ENCODE data around the gene CLDN10. TPM values are rescaled to one million over a fixed set of nuclear protein-coding genes. Genes with fewer than 3 reads are reported as not detected.

CLDN10 gene
- total RNA-seq, 2 donors from 2014 or later: not detected

DNA sequence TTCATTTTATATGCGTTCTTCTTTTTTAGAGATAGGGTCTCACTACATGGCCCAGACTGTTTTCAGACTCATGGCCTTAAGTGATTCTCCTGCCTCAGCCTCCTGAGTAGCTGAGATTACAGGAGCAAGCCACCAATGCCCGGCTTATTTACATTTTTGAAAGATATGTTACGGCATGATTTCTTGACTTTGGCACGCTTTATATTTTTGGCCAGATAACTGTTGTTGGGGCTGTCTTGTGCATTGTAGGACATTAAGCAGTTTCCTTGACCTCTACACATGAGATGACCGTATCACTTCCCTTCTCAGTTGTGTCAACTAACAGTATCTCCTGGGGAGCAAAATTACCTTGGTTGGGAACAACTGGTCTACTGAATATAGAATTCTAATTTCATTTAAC is 28.9 kb upstream of the CLDN10 start:
- Mint-ChIP-seq H3K27me3 (peaks cover 5% of the 10 kb centered on the region), H3K27ac (no peak overlapping the region), H3K4me3 (no peak overlapping the region), H3K4me1 (no peaks in the 10 kb centered on the region), H3K36me3 (ENCODE audit: low read depth) (no peaks in the 10 kb centered on the region)
- DNase-seq (no peak), ATAC-seq (no peak)
- no peaks in the 10 kb centered on the region for H3K9me3 ChIP-seq (ENCODE audit: control insufficient read depth, low read length, poor library complexity, severe bottlenecking)

DNA sequence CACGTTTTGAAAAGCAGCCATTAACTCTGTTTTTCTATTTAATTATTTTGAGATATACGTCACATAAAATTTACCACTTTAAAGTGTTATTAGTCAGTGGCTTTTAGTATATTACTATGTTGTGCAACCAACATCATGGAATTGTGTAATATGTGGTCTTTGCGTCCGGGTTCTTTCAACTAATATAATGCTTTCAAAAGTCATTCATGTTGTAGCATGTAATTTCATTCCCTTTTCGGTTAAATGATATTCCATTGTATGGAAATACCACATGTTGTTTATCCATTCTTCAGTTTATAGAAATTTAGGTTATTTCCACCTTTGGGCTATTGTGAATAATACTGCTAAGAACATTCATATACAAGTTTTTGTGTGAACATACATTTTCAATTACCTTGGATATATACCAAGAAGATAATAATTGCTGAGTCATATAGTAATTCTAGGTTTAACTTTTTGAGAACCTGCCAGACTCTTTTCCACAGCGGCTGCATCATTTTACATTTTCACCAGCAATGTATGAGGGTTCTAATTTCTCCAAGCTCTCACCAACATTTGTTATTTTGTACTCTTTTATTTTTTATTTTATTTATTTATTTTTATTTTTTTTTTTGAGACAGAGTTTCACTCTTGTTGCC is 28.1 kb upstream of the CLDN10 start:
- H3K27me3 Mint-ChIP-seq: peaks cover 6% of the 10 kb centered on the region
- DNase-seq: no peak
- no peaks in the 10 kb centered on the region for H3K4me1 Mint-ChIP-seq
- H3K4me3 Mint-ChIP-seq: no peak overlapping the region
- H3K27ac Mint-ChIP-seq: no peak overlapping the region
- ATAC-seq: no peak
- H3K9me3 ChIP-seq (ENCODE audit: control insufficient read depth, low read length, poor library complexity, severe bottlenecking): no peaks in the 10 kb centered on the region
- H3K36me3 Mint-ChIP-seq (ENCODE audit: low read depth): no peaks in the 10 kb centered on the region

DNA sequence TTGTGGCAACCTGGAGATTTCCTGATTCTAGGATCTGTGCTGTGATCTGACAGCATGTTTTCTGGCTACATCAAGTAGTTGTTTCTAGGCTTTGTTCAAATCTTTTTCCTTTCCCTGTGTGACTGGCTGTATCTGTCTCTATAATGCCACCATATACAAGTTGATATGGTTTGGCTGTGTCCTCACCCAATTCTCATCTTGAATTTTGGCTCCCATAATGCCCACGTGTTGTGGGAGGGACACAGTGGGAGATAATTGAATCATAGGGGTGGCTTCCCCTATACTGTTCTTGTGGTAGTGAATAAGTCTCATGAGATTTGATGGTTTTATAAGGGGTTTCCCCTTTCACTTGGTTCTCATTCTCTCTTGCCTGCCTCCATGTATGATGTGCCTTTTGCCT is 24.6 kb upstream of the CLDN10 start:
- H3K27me3 Mint-ChIP-seq: peaks cover 18% of the 10 kb centered on the region
- no peak overlapping the region for H3K27ac Mint-ChIP-seq
- H3K36me3 Mint-ChIP-seq (ENCODE audit: low read depth): no peaks in the 10 kb centered on the region
- no peak overlapping the region for H3K4me3 Mint-ChIP-seq
- H3K9me3 ChIP-seq (ENCODE audit: control insufficient read depth, low read length, poor library complexity, severe bottlenecking): no peaks in the 10 kb centered on the region
- DNase-seq: no peak
- H3K4me1 Mint-ChIP-seq: no peaks in the 10 kb centered on the region
- ATAC-seq: no peak

DNA sequence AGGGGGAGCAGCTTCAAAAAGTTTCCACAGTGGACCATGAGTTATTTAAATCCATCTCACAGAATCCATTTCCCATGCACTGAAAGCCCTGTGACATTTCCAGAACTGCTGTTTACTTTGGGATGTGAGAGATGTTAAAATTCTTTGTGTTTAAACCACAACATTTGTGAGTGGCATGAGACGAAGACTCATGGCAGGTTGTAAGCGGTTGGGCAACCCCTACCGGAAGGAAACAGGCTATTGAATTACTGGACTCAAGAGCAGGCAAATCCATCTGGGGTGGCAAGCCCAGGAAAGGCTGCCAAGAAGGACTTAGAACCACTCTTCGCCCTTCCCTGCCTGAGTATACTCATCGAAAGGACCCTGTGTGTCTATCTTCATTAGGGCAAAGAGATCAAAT is 22.3 kb upstream of the CLDN10 start:
- ATAC-seq (no peak), DNase-seq (no peak)
- Mint-ChIP-seq H3K27ac (no peak overlapping the region), H3K27me3 (peaks cover 33% of the 10 kb centered on the region), H3K36me3 (ENCODE audit: low read depth) (peaks cover 1% of the 10 kb centered on the region), H3K4me3 (no peak overlapping the region), H3K4me1 (peaks cover 2% of the 10 kb centered on the region)
- H3K9me3 ChIP-seq (ENCODE audit: control insufficient read depth, low read length, poor library complexity, severe bottlenecking): no peaks in the 10 kb centered on the region

DNA sequence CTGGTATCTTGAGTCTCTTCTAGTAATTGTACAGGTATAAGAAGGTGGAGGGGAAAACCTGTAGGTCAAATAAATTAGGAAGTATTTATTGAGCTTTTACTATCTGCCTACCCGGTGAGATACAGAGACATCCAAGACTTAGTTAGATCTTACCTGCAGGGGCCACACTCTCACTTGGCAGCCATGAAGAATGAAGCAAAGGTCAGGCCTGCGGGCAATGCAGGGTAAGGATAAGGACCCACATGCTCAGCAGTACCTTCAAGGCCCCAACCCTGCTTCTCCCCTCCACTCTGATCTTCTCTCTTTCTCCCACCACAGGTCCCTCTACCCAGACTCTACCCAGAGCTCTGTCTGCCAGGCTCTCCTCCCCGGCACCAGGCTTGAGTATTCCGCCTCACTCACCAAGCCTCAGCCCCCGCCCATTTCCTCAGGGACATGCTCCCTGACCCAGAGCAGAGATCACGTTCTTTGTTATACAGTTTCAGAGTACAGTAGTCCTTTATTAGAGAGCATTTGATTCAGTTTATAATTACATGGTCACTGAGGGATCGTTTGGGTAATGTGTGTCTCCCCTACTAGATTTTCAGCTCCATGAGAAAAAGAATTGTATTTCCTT is 18.9 kb upstream of the CLDN10 start:
- no peak for ATAC-seq
- H3K27ac Mint-ChIP-seq: no peak overlapping the region
- no peaks in the 10 kb centered on the region for H3K9me3 ChIP-seq (ENCODE audit: control insufficient read depth, low read length, poor library complexity, severe bottlenecking)
- peaks cover 50% of the 10 kb centered on the region for H3K27me3 Mint-ChIP-seq
- no peak for DNase-seq
- H3K4me3 Mint-ChIP-seq: no peak overlapping the region
- peaks cover 8% of the 10 kb centered on the region for H3K4me1 Mint-ChIP-seq
- peaks cover 9% of the 10 kb centered on the region for H3K36me3 Mint-ChIP-seq (ENCODE audit: low read depth)

DNA sequence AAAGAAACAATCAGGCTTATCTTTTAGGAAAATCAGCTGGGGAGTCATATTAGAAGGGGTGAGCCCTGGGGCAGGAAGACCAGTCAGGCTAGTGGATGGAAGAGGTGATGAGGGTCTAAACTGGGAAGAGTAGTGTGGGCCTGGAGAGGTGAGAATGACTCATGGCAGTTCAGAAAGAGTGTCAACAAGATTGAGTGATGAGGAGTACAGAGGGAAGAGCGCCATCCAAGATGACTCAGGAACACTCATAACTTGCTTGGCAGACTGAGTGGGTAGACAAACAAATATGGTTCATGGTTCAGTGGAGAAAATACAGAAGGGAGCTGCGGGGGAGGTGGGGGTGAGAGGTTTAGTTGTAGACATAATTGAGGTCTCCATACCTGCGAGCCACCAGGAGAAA is 17.3 kb upstream of the CLDN10 start:
- Mint-ChIP-seq H3K4me3 (no peak overlapping the region), H3K27me3 (peaks cover 51% of the 10 kb centered on the region), H3K4me1 (peaks cover 8% of the 10 kb centered on the region), H3K36me3 (ENCODE audit: low read depth) (peaks cover 9% of the 10 kb centered on the region), H3K27ac (no peak overlapping the region)
- H3K9me3 ChIP-seq (ENCODE audit: control insufficient read depth, low read length, poor library complexity, severe bottlenecking): no peaks in the 10 kb centered on the region
- no peak for ATAC-seq
- DNase-seq: no peak

DNA sequence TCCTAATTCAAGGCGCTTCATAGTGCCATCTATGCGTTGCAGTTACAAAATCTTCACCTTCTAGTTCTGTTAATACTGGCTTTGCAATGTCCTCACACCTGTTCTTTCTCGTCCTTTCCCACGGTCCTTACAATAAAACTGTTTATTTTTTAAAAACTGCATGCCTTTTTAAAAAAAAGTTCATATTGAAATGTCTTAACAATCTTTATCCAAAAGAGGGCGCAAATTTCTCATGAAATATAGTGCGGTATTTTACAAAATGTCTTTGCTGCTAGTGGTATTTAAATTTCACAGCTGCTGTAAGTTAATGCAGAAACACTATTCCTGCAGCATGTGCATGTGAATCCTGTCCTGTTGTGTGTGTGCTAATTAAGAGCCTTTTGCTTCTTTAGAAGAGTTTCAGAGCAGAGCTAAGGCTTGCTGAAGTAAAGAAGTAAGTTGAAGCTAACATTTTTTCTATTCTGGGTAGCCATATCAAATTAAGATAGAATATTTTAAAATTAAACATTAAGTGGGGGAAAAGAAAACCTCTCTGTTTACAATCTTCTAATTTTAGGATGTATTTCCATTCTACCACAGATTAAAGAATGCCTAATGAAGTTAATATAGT is 15.8 kb upstream of the CLDN10 start:
- no peak for DNase-seq
- Mint-ChIP-seq H3K27ac (no peak overlapping the region), H3K36me3 (ENCODE audit: low read depth) (peaks cover 9% of the 10 kb centered on the region), H3K4me1 (peaks cover 8% of the 10 kb centered on the region), H3K4me3 (no peak overlapping the region), H3K27me3 (peaks cover 57% of the 10 kb centered on the region)
- no peak for ATAC-seq
- H3K9me3 ChIP-seq (ENCODE audit: control insufficient read depth, low read length, poor library complexity, severe bottlenecking): no peaks in the 10 kb centered on the region

DNA sequence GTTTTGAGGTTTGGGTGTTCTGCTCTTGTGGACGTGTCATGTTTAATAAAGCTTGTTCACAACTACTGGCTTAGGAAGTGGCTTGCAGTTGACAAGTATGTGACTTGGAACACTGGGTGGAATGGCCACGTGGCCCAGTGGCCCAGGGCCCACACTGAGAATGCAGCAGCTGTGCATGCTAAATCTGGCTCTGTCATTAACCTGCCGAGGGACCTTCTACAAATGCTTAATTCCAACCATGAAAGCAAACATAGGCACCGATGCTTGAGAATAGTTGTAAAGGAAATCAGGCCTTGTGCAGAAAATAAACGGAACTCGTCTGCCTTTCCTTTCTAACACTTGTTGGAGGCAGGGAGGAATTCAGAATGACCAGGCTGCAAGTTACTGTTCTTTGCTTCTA is 11.6 kb upstream of the CLDN10 start:
- peaks cover 2% of the 10 kb centered on the region for H3K4me1 Mint-ChIP-seq
- H3K9me3 ChIP-seq (ENCODE audit: control insufficient read depth, low read length, poor library complexity, severe bottlenecking): no peaks in the 10 kb centered on the region
- H3K4me3 Mint-ChIP-seq: no peak overlapping the region
- no peak for ATAC-seq
- no peak for DNase-seq
- no peak overlapping the region for H3K27ac Mint-ChIP-seq
- peaks cover 3% of the 10 kb centered on the region for H3K36me3 Mint-ChIP-seq (ENCODE audit: low read depth)
- H3K27me3 Mint-ChIP-seq: peaks cover 40% of the 10 kb centered on the region

DNA sequence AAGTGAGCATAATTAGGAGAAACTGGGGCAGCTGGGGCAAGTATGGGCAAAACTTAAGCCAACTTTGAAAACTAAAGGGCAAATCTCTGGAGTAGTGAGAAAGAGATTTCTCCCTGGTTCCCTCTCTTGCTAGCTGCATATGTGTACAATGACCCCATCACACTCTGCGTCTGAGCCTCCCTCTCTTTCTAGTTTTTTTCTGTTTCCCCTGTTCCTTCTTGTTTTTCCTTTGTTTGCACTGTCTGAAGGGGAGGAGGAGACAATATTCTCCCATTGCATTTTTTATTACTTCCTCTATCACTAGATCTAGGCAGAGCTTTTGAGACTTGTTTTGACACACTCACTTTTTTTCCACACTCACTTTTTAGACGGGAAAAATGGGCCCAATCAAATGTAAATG is 11.2 kb upstream of the CLDN10 start:
- no peak for DNase-seq
- H3K27ac Mint-ChIP-seq: no peak overlapping the region

DNA sequence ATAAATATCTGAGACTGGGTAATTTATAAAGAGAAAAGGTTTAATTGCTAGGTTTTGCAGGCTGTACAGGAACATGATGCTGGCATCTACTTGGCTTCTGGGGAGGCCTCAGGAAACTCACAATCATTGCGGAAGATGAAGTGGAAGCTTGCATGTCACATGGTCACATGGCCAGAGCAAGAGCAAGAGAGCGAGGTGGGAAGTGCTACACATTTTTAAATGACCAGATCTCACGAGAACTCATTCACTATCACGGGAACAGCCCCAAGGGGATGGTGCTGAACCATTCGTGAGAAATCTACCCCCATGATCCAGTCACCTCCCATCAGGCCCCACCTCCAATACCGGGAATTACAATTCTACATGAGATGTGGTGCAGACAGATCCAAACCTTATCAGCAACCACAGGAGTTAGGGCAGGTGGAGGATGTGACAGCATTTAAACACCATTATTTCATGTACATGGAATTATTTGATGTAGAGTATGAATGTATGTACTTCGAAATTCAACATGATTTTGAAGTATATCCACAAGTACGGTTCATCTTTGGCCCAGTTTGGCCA is 10.5 kb upstream of the CLDN10 start:
- peaks cover 2% of the 10 kb centered on the region for H3K4me1 Mint-ChIP-seq
- ATAC-seq (no peak), DNase-seq (no peak)
- H3K4me3 Mint-ChIP-seq: no peak overlapping the region
- no peaks in the 10 kb centered on the region for H3K9me3 ChIP-seq (ENCODE audit: control insufficient read depth, low read length, poor library complexity, severe bottlenecking)
- no peak overlapping the region for H3K27ac Mint-ChIP-seq
- H3K27me3 Mint-ChIP-seq: peaks cover 39% of the 10 kb centered on the region
- H3K36me3 Mint-ChIP-seq (ENCODE audit: low read depth): peaks cover 3% of the 10 kb centered on the region

More for the DNA sequence above, 11.2 kb upstream of the CLDN10 start:
- no peak for ATAC-seq
- Mint-ChIP-seq H3K36me3 (ENCODE audit: low read depth) (peaks cover 3% of the 10 kb centered on the region), H3K4me3 (no peak overlapping the region), H3K4me1 (peaks cover 2% of the 10 kb centered on the region), H3K27me3 (peaks cover 38% of the 10 kb centered on the region)
- H3K9me3 ChIP-seq (ENCODE audit: control insufficient read depth, low read length, poor library complexity, severe bottlenecking): no peaks in the 10 kb centered on the region

DNA sequence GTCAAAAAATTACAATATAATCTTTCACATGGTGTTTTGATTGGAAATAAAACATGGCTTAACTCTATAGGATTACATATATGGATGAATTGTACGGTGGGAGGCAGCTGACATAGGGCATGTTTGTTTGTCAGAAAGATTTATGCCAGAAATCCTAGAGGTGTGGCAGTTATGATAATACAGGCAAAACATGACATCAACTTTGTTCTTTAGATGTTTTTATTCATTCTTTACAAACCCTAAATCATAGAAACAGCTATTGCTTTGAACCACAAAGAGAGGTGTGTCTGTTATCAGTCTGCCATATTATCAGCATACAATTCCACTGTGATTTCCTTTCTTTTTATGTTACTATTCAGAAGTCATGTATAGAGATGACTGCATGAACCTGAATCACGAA is 8.2 kb upstream of the CLDN10 start:
- DNase-seq (no peak), ATAC-seq (no peak)
- Mint-ChIP-seq H3K36me3 (ENCODE audit: low read depth) (no peaks in the 10 kb centered on the region), H3K4me1 (peaks cover 3% of the 10 kb centered on the region), H3K27ac (no peak overlapping the region), H3K27me3 (peaks cover 43% of the 10 kb centered on the region), H3K4me3 (no peak overlapping the region)
- no peaks in the 10 kb centered on the region for H3K9me3 ChIP-seq (ENCODE audit: control insufficient read depth, low read length, poor library complexity, severe bottlenecking)

DNA sequence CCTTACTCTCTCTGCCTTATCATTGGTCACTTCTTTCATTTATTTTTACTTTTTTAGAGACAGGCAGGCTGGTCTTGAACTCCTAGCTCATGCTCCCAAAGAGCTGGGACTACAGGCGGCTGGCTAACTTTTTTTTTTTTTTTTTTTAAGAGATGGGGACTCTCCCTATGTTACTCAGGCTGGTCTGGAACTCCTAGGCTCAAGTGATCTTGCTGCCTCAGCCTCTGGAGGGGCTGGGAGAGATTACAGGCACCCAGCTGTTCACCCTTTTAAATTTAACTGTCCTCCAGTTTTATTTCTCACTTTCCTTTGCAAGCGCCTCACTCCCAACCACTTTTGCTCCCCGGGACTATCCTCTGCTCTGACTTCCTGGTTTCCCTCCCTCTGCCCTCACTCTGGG is 5.6 kb upstream of the CLDN10 start:
- DNase-seq: no peak

DNA sequence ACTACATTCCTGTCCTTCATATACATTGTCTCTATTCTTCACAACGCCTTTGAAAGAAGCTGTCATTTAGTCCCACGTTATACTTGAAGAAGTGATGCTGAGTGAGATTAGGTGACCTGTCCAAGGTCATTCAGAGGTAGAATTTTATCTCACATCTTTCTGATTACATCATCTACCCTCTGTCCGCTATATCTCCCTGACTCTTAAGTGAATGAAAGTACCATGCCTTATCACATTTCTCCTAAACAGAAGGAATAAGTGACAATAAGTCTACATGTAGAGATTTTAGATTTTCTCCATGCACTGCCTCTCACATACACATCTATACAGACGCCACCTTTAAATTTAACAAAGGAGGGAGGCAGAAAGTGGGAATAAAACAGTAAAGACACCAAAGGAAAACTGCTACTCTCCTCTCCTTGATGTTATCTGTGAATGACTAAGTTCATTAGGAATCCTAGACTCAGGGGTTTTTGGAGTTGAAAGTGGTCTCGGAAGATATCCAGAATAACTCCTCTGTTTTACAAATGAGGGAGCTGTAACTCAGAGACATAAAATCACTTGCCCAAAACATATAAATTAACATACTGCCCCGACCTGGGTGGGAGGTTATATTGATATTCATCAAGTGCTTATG is 4.9 kb upstream of the CLDN10 start:
- no peak for ATAC-seq

More for the DNA sequence above, 5.6 kb upstream of the CLDN10 start:
- H3K27me3 Mint-ChIP-seq: peaks cover 53% of the 10 kb centered on the region
- H3K4me1 Mint-ChIP-seq: peaks cover 3% of the 10 kb centered on the region
- no peaks in the 10 kb centered on the region for H3K9me3 ChIP-seq (ENCODE audit: control insufficient read depth, low read length, poor library complexity, severe bottlenecking)
- ATAC-seq: no peak
- no peak overlapping the region for H3K27ac Mint-ChIP-seq
- H3K36me3 Mint-ChIP-seq (ENCODE audit: low read depth): no peaks in the 10 kb centered on the region
- H3K4me3 Mint-ChIP-seq: no peak overlapping the region

More for the DNA sequence above, 4.9 kb upstream of the CLDN10 start:
- no peak for DNase-seq
- no peaks in the 10 kb centered on the region for H3K9me3 ChIP-seq (ENCODE audit: control insufficient read depth, low read length, poor library complexity, severe bottlenecking)
- no peak overlapping the region for H3K4me3 Mint-ChIP-seq
- H3K4me1 Mint-ChIP-seq: peaks cover 3% of the 10 kb centered on the region
- no peak overlapping the region for H3K27ac Mint-ChIP-seq
- peaks cover 48% of the 10 kb centered on the region for H3K27me3 Mint-ChIP-seq
- no peaks in the 10 kb centered on the region for H3K36me3 Mint-ChIP-seq (ENCODE audit: low read depth)

All from T-helper 17 cell (primary cell).